ENCODE measurements around the gene CHD5. TPM values are rescaled to one million over a fixed set of nuclear protein-coding genes. Genes with fewer than 3 reads are reported as not detected.

Gene CHD5
- total RNA-seq, 4 donors from 2014 or later, result 0.15 to 0.94 (median 0.26) TPM

- no peak for DNase-seq
- WGBS, 2 donors, result 84 to 88% methylated on average over 8 of the region's 8 CpGs
- Histone ChIP-seq H3K4me3 (replicated peaks in 1 of 3) (no peak overlapping the region), H3K27me3 (no peaks in the 10 kb centered on the region), H3K9me3 (no peaks in the 10 kb centered on the region), H3K27ac (no peak overlapping the region), H3K4me1 (peaks cover 3 to 17% of the 10 kb centered on the region in 2 donors), H3K36me3 (no peaks in the 10 kb centered on the region)
- no peak for TF ChIP-seq POLR2A (IDR thresholded peaks at IDR 0.05)
- TF ChIP-seq CTCF (IDR thresholded peaks at IDR 0.05), result no peak
- intact Hi-C loops (cut with DNase I), result loop anchor here (10.0 kb wide), 1 partner anchor 288 kb away; no protein-coding TSS in a partner anchor
Measured at GRCh38 chr1:6056572-6056948, 123.6 kb downstream of the CHD5 start.

- no peak overlapping the region for H3K27ac ChIP-seq
- no peaks in the 10 kb centered on the region for H3K9me3 ChIP-seq
- H3K27me3 ChIP-seq, result no peaks in the 10 kb centered on the region
- no peak for DNase-seq
- WGBS, 2 donors, result 81 to 88% methylated on average over 6 of the region's 6 CpGs
- intact Hi-C loops (cut with DNase I), result loop anchor here (5.0 to 10.0 kb wide), 2 partner anchors 188 to 290 kb away; partner anchors contain the start of gene HES3
- TF ChIP-seq CTCF (IDR thresholded peaks at IDR 0.05) (no peak), POLR2A (IDR thresholded peaks at IDR 0.05) (no peak)
- no peaks in the 10 kb centered on the region for H3K36me3 ChIP-seq
- no peak overlapping the region for H3K4me3 ChIP-seq (replicated peaks in 1 of 3)
- H3K4me1 ChIP-seq, result peaks cover 3 to 17% of the 10 kb centered on the region in 2 donors
Measured at GRCh38 chr1:6054596-6054995, 125.5 kb downstream of the CHD5 start.

- WGBS, 2 donors, result 9 to 25% methylated on average over 8 of the region's 8 CpGs
- intact Hi-C loops (cut with DNase I), result loop anchor here (5.0 to 10.0 kb wide), 2 partner anchors 189 to 292 kb away; partner anchors contain the start of gene HES3
- Histone ChIP-seq H3K9me3 (no peaks in the 10 kb centered on the region), H3K4me1 (peaks cover 0 to 5% of the 10 kb centered on the region in 2 donors), H3K27me3 (no peaks in the 10 kb centered on the region), H3K4me3 (replicated peaks in 1 of 3) (no peak overlapping the region), H3K36me3 (no peaks in the 10 kb centered on the region), H3K27ac (no peak overlapping the region)
- DNase-seq, result peak in 1 of 2 donors; percentile 19
- no peak for TF ChIP-seq CTCF (IDR thresholded peaks at IDR 0.05)
- TF ChIP-seq POLR2A (IDR thresholded peaks at IDR 0.05), result no peak
Measured at GRCh38 chr1:6053206-6053546, 126.9 kb downstream of the CHD5 start.

- WGBS, 2 donors, result 4 to 15% methylated on average over 16 of the region's 16 CpGs
- DNase-seq, result peak; percentile 67 to 79
- intact Hi-C loops (cut with DNase I), result loop anchor here (5.0 to 10.0 kb wide), 2 partner anchors 190 to 292 kb away; partner anchors contain the start of gene HES3
Measured at GRCh38 chr1:6052543-6053205, 127.4 kb downstream of the CHD5 start.

More at GRCh38 chr1:6052543-6053205, 127.4 kb downstream of the CHD5 start:
- Histone ChIP-seq H3K36me3 (no peaks in the 10 kb centered on the region), H3K9me3 (no peaks in the 10 kb centered on the region), H3K27ac (no peak overlapping the region), H3K27me3 (no peaks in the 10 kb centered on the region), H3K4me3 (replicated peaks in 1 of 3) (no peak overlapping the region), H3K4me1 (peaks cover 0 to 3% of the 10 kb centered on the region in 2 donors)
- TF ChIP-seq POLR2A (IDR thresholded peaks at IDR 0.05) (no peak), CTCF (IDR thresholded peaks at IDR 0.05) (peak in 3 of 6 experiments; percentile 23 to 50 (median 44))

Other genes starting within 250 kb of the CHD5 start
- 10 to 100 TPM; 24.3 to 48.3 (median 30.4) TPM for gene NPHP4, start 187.9 kb downstream of the CHD5 start, total RNA-seq
- gene KCNAB2, start 134.4 kb downstream of the CHD5 start, total RNA-seq, result 1 to 10 TPM; 3.1 to 7.3 (median 6.1) TPM
- 100 to 1,000 TPM; 154 to 230 (median 181) TPM for gene RPL22, start 19.3 kb upstream of the CHD5 start, total RNA-seq
- 10 to 100 TPM; 32.9 to 63.5 (median 47.0) TPM for gene RNF207, start 25.8 kb upstream of the CHD5 start, total RNA-seq
- gene ICMT, start 55.6 kb upstream of the CHD5 start, total RNA-seq, result 10 to 100 TPM; 66.2 to 86.2 (median 78.1) TPM
- not detected for gene HES3, start 63.9 kb upstream of the CHD5 start, total RNA-seq
- 1 to 10 TPM in 3 of 4 donors, under 1 TPM in 1; 0.78 to 3.2 (median 1.5) TPM for gene GPR153, start 80.8 kb upstream of the CHD5 start, total RNA-seq
- 10 to 100 TPM in 1 of 4 donors, 1 to 10 TPM in 3; 3.7 to 13.4 (median 6.3) TPM for gene ACOT7, start 213.4 kb upstream of the CHD5 start, total RNA-seq
- gene HES2, start 239.6 kb upstream of the CHD5 start, total RNA-seq, result not detected
- gene ESPN, start 244.5 kb upstream of the CHD5 start, total RNA-seq, result 1 to 10 TPM in 1 of 4 donors, under 1 TPM in 1, not detected in 2; 0.67 to 5.2 TPM